Measurements from ENCODE around the gene CIDEB. TPM values are rescaled to one million over a fixed set of nuclear protein-coding genes. Genes with fewer than 3 reads are reported as not detected.

The CIDEB gene
- total RNA-seq, 4 donors from 2014 or later: 22.3 to 184 (median 136) TPM

DNA sequence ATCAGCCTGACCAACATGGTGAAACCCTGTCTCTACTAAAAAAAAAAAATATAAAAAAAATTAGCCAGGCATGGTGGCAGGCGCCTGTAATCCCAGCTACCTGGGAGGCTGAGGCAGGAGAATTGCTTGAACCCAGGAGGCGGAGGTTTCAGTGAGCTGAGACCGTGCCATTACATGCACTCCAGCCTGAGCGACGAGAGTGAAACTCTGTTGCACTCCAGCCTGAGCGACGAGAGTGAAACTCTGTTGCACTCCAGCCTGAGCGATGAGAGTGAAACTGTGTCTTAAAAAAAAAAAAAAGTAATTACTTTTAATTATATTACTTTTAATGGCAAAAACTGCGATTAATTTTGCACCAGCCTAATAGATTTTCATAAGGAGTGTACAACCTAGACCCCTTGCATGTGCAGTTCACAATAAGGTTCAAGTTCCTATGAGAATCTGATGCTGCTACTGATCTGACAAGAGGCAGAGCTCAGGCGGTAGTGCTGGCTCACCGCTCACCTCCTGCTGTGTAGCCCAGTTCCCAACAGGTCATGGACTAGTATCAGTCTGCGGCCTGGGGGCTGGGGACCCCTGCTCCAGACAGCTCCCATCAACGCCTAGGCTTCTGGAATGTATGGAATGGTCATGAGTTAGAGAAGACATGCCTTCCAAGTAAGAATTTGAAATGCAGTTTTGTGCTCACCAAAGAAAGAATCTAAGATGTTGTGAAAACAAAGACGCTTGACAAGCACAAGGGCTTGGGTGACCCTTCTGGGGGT is 13.6 kb upstream of the CIDEB start:
- TF ChIP-seq, protein P1, sequence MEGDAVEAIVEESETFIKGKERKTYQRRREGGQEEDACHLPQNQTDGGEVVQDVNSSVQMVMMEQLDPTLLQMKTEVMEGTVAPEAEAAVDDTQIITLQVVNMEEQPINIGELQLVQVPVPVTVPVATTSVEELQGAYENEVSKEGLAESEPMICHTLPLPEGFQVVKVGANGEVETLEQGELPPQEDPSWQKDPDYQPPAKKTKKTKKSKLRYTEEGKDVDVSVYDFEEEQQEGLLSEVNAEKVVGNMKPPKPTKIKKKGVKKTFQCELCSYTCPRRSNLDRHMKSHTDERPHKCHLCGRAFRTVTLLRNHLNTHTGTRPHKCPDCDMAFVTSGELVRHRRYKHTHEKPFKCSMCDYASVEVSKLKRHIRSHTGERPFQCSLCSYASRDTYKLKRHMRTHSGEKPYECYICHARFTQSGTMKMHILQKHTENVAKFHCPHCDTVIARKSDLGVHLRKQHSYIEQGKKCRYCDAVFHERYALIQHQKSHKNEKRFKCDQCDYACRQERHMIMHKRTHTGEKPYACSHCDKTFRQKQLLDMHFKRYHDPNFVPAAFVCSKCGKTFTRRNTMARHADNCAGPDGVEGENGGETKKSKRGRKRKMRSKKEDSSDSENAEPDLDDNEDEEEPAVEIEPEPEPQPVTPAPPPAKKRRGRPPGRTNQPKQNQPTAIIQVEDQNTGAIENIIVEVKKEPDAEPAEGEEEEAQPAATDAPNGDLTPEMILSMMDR (IDR thresholded peaks at IDR 0.05): no peak
- TF ChIP-seq POLR2A (IDR thresholded peaks at IDR 0.05): no peak
- no peaks in the 10 kb centered on the region for H3K36me3 ChIP-seq
- H3K27me3 ChIP-seq: no peaks in the 10 kb centered on the region
- H3K4me1 ChIP-seq: peaks cover 0 to 5% (median 0%) of the 10 kb centered on the region in 4 donors
- no peak for DNase-seq
- H3K9me3 ChIP-seq: no peaks in the 10 kb centered on the region
- no peak overlapping the region for H3K27ac ChIP-seq
- H3K4me3 ChIP-seq: no peak overlapping the region

DNA sequence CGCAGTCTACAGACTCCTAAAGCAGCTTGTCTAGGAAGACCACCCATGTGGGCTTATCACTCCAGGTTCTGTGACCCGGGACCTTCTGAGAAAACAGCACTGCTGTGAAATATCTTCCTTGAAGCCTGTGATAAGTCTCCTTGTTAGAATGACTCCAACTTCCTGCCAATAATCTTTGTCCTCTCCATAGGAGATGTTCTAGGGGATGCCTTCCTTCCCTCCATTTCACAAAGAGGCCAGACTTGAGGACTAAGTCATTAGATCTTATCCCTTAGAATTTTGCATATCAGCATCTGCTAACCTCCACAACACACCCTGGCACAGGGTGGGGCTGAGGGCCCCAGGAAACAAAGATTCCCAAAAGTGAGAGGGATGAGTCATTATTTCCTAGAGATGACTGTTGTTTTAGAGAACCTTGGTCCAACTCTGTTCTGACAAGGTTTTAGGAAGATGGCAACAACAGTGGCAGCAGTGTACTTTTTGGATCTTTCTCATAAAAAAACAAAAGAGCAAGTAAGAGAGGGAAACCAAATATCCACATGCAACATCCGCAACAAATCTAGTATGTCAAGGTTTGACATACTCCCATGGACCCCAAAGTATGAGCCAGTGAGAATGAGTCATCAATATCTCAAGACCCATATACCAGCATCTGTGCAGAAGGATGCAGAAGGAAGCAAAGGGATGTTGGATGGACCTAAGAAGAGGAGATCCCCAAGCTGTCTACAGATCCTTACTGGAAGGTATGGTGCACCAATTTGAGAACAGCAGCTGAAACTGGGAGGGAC is 9.6 kb upstream of the CIDEB start:
- Histone ChIP-seq H3K27me3 (no peaks in the 10 kb centered on the region), H3K27ac (no peak overlapping the region), H3K36me3 (no peaks in the 10 kb centered on the region), H3K9me3 (no peaks in the 10 kb centered on the region), H3K4me3 (no peak overlapping the region), H3K4me1 (peaks cover 0 to 36% (median 11%) of the 10 kb centered on the region in 4 donors)
- DNase-seq: no peak
- TF ChIP-seq POLR2A (IDR thresholded peaks at IDR 0.05): no peak
- TF ChIP-seq, protein P1 (IDR thresholded peaks at IDR 0.05): no peak

DNA sequence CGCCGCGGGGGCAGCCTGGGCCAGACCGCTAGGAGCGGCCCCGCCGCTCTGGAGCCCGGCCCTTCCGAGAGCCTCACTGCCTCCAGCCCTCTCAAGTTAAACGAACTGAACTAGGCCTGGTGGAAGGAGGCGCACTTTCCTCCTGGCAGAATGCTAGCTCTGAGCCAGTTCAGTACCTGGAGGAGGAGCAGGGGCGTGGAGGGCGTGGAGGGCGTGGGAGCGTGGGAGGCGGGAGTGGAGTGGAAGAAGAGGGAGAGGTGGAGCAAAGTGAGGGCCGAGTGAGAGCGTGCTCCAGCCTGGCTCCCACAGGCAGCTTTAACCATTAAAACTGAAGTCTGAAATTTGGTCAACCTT is 8.8 kb upstream of the CIDEB start:
- Histone ChIP-seq H3K4me1 (peaks cover 0 to 41% (median 16%) of the 10 kb centered on the region in 4 donors), H3K27ac (peak overlapping the region in 3 of 4 donors; percentile 32 to 84 (median 72)), H3K9me3 (no peaks in the 10 kb centered on the region), H3K27me3 (no peaks in the 10 kb centered on the region), H3K4me3 (peak overlapping the region in 2 of 4 donors; percentile 27 to 33), H3K36me3 (no peaks in the 10 kb centered on the region)
- no peak for DNase-seq
- TF ChIP-seq POLR2A (IDR thresholded peaks at IDR 0.05): no peak
- TF ChIP-seq, protein P1 (IDR thresholded peaks at IDR 0.05): no peak

GRCh38 chr14:24315807-24316596 is 8.2 kb upstream of the CIDEB start:
- no peak for TF ChIP-seq POLR2A (IDR thresholded peaks at IDR 0.05)
- TF ChIP-seq, protein P1 (IDR thresholded peaks at IDR 0.05): peak in 4 of 6 experiments; percentile 25 to 67 (median 60)
- Histone ChIP-seq H3K27me3 (no peaks in the 10 kb centered on the region), H3K27ac (peak overlapping the region in 3 of 4 donors; percentile 32 to 84 (median 72)), H3K9me3 (no peaks in the 10 kb centered on the region), H3K4me1 (peaks cover 0 to 46% (median 16%) of the 10 kb centered on the region in 4 donors), H3K36me3 (no peaks in the 10 kb centered on the region), H3K4me3 (peak overlapping the region in 2 of 4 donors; percentile 27 to 33)
- DNase-seq: peak in 2 of 3 donors; percentile 86 to 89

DNA sequence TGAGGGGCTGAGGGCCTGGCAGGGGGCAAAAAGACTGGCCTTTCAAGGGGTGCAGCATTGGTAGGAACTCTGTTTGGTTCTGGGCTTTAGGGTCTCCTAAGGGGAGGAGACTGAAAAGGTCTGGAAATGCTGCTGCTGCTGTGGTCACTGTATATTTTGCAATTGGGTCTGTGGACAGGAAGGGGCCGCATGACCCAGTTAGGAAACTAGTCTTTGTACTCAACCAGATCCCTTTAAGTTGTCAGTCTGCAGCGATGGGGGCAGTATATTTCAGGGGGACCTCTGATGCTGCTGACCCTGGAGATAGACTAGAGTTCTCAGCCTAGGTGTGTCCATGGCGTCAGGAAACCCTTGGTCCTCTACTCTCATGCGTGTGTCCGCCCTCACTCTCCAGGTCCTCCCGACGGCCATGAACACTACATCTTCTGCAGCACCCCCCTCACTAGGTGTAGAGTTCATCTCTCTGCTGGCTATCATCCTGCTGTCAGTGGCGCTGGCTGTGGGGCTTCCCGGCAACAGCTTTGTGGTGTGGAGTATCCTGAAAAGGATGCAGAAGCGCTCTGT is 7.5 kb upstream of the CIDEB start:
- H3K9me3 ChIP-seq: no peaks in the 10 kb centered on the region
- no peaks in the 10 kb centered on the region for H3K27me3 ChIP-seq
- peaks cover 0 to 51% (median 19%) of the 10 kb centered on the region in 4 donors for H3K4me1 ChIP-seq
- H3K36me3 ChIP-seq: no peaks in the 10 kb centered on the region
- TF ChIP-seq POLR2A (IDR thresholded peaks at IDR 0.05): no peak
- TF ChIP-seq, protein P1 (IDR thresholded peaks at IDR 0.05): no peak
- H3K4me3 ChIP-seq: peak overlapping the region in 2 of 4 donors; percentile 27 to 33
- no peak for DNase-seq
- H3K27ac ChIP-seq: peak overlapping the region; percentile 28 to 84 (median 52)

All from Peyer's patch (tissue), 4 donors.